Smooth muscle cell (in vitro differentiated cells): ENCODE results near the gene COL28A1. TPM values are rescaled to one million over a fixed set of nuclear protein-coding genes. Genes with fewer than 3 reads are reported as not detected.

ENCODE experiments used
- DNase-seq: peaks from one replicate; lab custom pipeline; 2025; ENCODE audit not compliant: unreplicated experiment; lab: John Stamatoyannopoulos, UW
- H2AFZ ChIP-seq: fragments of 200-600 bp; sonication (generic); 2 replicates; pipeline ENCODE4 v1.6.0; 2016; ENCODE audit warnings: antibody characterized with exemption, low read depth, mild to moderate bottlenecking
- H3F3A ChIP-seq: fragments of 200-600 bp; sonication (generic); 2 replicates; pipeline ENCODE4 v1.6.0; 2017; ENCODE audit warnings: antibody characterized with exemption, low read depth
- H3K27ac ChIP-seq: fragments of 200-600 bp; sonication (generic); 2 replicates; pipeline ENCODE4 v1.5.1; 2016; ENCODE audit warnings: low read depth, mild to moderate bottlenecking
- H3K27me3 ChIP-seq: fragments of 200-600 bp; sonication (generic); 2 replicates; pipeline ENCODE4 v1.6.1; 2016; ENCODE audit warnings: low read depth, mild to moderate bottlenecking
- H3K36me3 ChIP-seq: fragments of 200-600 bp; sonication (generic); 2 replicates; pipeline ENCODE4 v1.5.1; 2016; ENCODE audit warnings: low read depth
- H3K4me1 ChIP-seq: fragments of 200-600 bp; sonication (generic); 2 replicates; pipeline ENCODE4 v1.5.1; 2016; ENCODE audit warnings: low read depth
- H3K4me2 ChIP-seq: fragments of 200-600 bp; sonication (generic); 2 replicates; pipeline ENCODE4 v1.6.0; 2016; ENCODE audit warnings: mild to moderate bottlenecking
- H3K4me3 ChIP-seq: fragments of 200-600 bp; sonication (generic); 2 replicates; pipeline ENCODE4 v1.5.1; 2016; ENCODE audit warnings: mild to moderate bottlenecking
- H3K79me2 ChIP-seq: fragments of 200-600 bp; sonication (generic); 2 replicates; pipeline ENCODE4 v1.6.0; 2016; ENCODE audit warnings: low read depth, mild to moderate bottlenecking
- H3K9ac ChIP-seq: fragments of 200-600 bp; sonication (generic); 2 replicates; pipeline ENCODE4 v1.6.0; 2016; ENCODE audit warnings: low read depth
- H3K9me3 ChIP-seq: fragments of 200-600 bp; sonication (generic); replicated peaks from 2 replicates; pipeline ENCODE4 v1.5.1; 2016; ENCODE audit warnings: low read depth
- H4K20me1 ChIP-seq: fragments of 200-600 bp; sonication (generic); 2 replicates; pipeline ENCODE4 v1.6.0; 2016; ENCODE audit warnings: low read depth
- CTCF ChIP-seq: fragments of 200-600 bp; sonication (generic); IDR thresholded peaks from 2 replicates; pipeline ENCODE4 v1.5.1; 2017; ENCODE audit warnings: borderline replicate concordance, mild to moderate bottlenecking, antibody characterized with exemption; ENCODE audit not compliant: insufficient read depth, poor library complexity, severe bottlenecking
- WGBS: methylation state at CpG from one replicate; pipeline ENCODE4 v1.1.7; 2016; ENCODE audit warnings: low lambda C conversion rate; 5-methylcytosine and 5-hydroxymethylcytosine counted together
- polyA plus RNA-seq: library from polyadenylated mRNA; unstranded; fragments of >200 nt; fragmentation: Nextera tagmentation; extraction: Ambion mirVana; gene quantifications from 2 replicates; pipeline ENCODE4 v1.2.1, GENCODE V29; 2016
- total RNA-seq: library from RNA; depleted of rRNA; stranded (reverse); fragments of >200 nt; gene quantifications from 2 replicates; pipeline ENCODE4 v1.2.3, GENCODE V29; 2014

Gene COL28A1
- total and polyA plus RNA-seq, 2 experiments from 2014 or later, result 0.13 TPM; not detected in 1

GRCh38 chr7:7422641-7423040 is 113.0 kb downstream of the COL28A1 start:
- DNase-seq, result no peak
- H3K9ac ChIP-seq, result no peak overlapping the region
- H3K27ac ChIP-seq, result no peak overlapping the region
- no peaks in the 10 kb centered on the region for H3K4me1 ChIP-seq
- 90% methylated on average over 6 of the region's 6 CpGs for WGBS
- H3K9me3 ChIP-seq, result no peaks in the 10 kb centered on the region
- H3K79me2 ChIP-seq, result no peaks in the 10 kb centered on the region
- H2AFZ ChIP-seq, result no peak overlapping the region
- no peaks in the 10 kb centered on the region for H3K36me3 ChIP-seq
- no peaks in the 10 kb centered on the region for H4K20me1 ChIP-seq
- no peaks in the 10 kb centered on the region for H3F3A ChIP-seq
- H3K27me3 ChIP-seq, result peaks cover 7% of the 10 kb centered on the region
- no peak overlapping the region for H3K4me3 ChIP-seq
- H3K4me2 ChIP-seq, result no peak overlapping the region
- no peak for TF ChIP-seq CTCF

GRCh38 chr7:7421826-7422225 is 113.8 kb downstream of the COL28A1 start:
- H3F3A ChIP-seq, result no peaks in the 10 kb centered on the region
- no peaks in the 10 kb centered on the region for H3K79me2 ChIP-seq
- H3K4me3 ChIP-seq, result no peak overlapping the region
- H3K4me1 ChIP-seq, result no peaks in the 10 kb centered on the region
- no peaks in the 10 kb centered on the region for H3K9me3 ChIP-seq
- 58% methylated on average over 2 of the region's 2 CpGs for WGBS
- no peak overlapping the region for H2AFZ ChIP-seq
- no peak overlapping the region for H3K27ac ChIP-seq
- peaks cover 7% of the 10 kb centered on the region for H3K27me3 ChIP-seq
- no peak overlapping the region for H3K9ac ChIP-seq
- no peak overlapping the region for H3K4me2 ChIP-seq
- no peaks in the 10 kb centered on the region for H3K36me3 ChIP-seq
- no peak for TF ChIP-seq CTCF
- H4K20me1 ChIP-seq, result no peaks in the 10 kb centered on the region
- DNase-seq, result no peak

GRCh38 chr7:7418997-7419396 is 116.7 kb downstream of the COL28A1 start:
- no peaks in the 10 kb centered on the region for H3K9me3 ChIP-seq
- no peak for TF ChIP-seq CTCF
- no peaks in the 10 kb centered on the region for H3K36me3 ChIP-seq
- H3K4me3 ChIP-seq, result no peak overlapping the region
- 92% methylated on average over 2 of the region's 2 CpGs for WGBS
- H3K4me2 ChIP-seq, result no peak overlapping the region
- peaks cover 7% of the 10 kb centered on the region for H3K27me3 ChIP-seq
- H3K79me2 ChIP-seq, result no peaks in the 10 kb centered on the region
- DNase-seq, result no peak
- no peak overlapping the region for H2AFZ ChIP-seq
- H3K4me1 ChIP-seq, result no peaks in the 10 kb centered on the region
- H3F3A ChIP-seq, result peaks cover 13% of the 10 kb centered on the region
- no peak overlapping the region for H3K9ac ChIP-seq
- no peaks in the 10 kb centered on the region for H4K20me1 ChIP-seq
- H3K27ac ChIP-seq, result no peak overlapping the region

- no peak overlapping the region for H3K27ac ChIP-seq
- H3F3A ChIP-seq, result peaks cover 13% of the 10 kb centered on the region
- no peaks in the 10 kb centered on the region for H3K36me3 ChIP-seq
- H3K4me1 ChIP-seq, result no peaks in the 10 kb centered on the region
- no peak overlapping the region for H3K4me3 ChIP-seq
- no peak overlapping the region for H2AFZ ChIP-seq
- H3K27me3 ChIP-seq, result peaks cover 12% of the 10 kb centered on the region
- H3K4me2 ChIP-seq, result no peak overlapping the region
- H3K9me3 ChIP-seq, result no peaks in the 10 kb centered on the region
- no peak overlapping the region for H3K9ac ChIP-seq
- DNase-seq, result no peak
- WGBS, result 96% methylated on average over 3 of the region's 3 CpGs
- H4K20me1 ChIP-seq, result no peaks in the 10 kb centered on the region
- H3K79me2 ChIP-seq, result no peaks in the 10 kb centered on the region
- TF ChIP-seq CTCF, result no peak
Measured at GRCh38 chr7:7417851-7418250, 117.8 kb downstream of the COL28A1 start.
